ENCODE results near the gene VAMP8.
A peak's percentile ranks its signal among the peaks of the same experiment; 100 is the strongest.
"Not testable (repeated sequence)": the region's sequence is repeated elsewhere in the genome, so short reads cannot be mapped to it uniquely, and the experiment has no call there.

Gene VAMP8

GRCh38 chr2:85602476-85603234 lies 25.3 kb downstream of the VAMP8 start, which contains the start of gene TMEM150A:
Gene TMEM150A (minus strand): TSS chr2:85602698. CDS start chr2:85601948, 750 bp downstream.
- Histone ChIP-seq H3K4me3 (ENCODE audit: low read depth in 1 of 2, low read length in 2 of 2) (peak within 1 kb of the TSS; percentile 79 to 93), H3K27ac (ENCODE audit: low read depth, low read length) (peak within 1 kb of the TSS; percentile 88), H3K27me3 (ENCODE audit: control insufficient read depth in 1 of 2, insufficient read depth in 2 of 2, low read length in 2 of 2) (no peaks in the 10 kb centered on the region), H3K9me3 (ENCODE audit: low read length) (no peaks in the 10 kb centered on the region), H3K36me3 (ENCODE audit: insufficient read depth, low read length) (peaks cover 42% of the 10 kb centered on the region), H3K9ac (ENCODE audit: low read length) (peak within 1 kb of the TSS; percentile 81), H3K4me1 (ENCODE audit: insufficient read depth, low read length) (peaks cover 42% of the 10 kb centered on the region)

- not testable (repeated sequence) for H3K27ac ChIP-seq (ENCODE audit: low read depth, low read length); H3K27me3 ChIP-seq (ENCODE audit: control insufficient read depth in 1 of 2, insufficient read depth in 2 of 2, low read length in 2 of 2); H3K9ac ChIP-seq (ENCODE audit: low read length); H3K9me3 ChIP-seq (ENCODE audit: low read length); H3K4me3 ChIP-seq (ENCODE audit: low read depth in 1 of 2, low read length in 2 of 2)
- Histone ChIP-seq H3K36me3 (ENCODE audit: insufficient read depth, low read length) (peaks cover 42% of the 10 kb centered on the region), H3K4me1 (ENCODE audit: insufficient read depth, low read length) (peaks cover 46% of the 10 kb centered on the region)
These were observed 26.7 kb downstream of the VAMP8 start for GRCh38 chr2:85604133-85604444.

- Histone ChIP-seq H3K27ac (ENCODE audit: low read depth, low read length) (no peak overlapping the region), H3K4me3 (ENCODE audit: low read depth in 1 of 2, low read length in 2 of 2) (no peak overlapping the region), H3K9ac (ENCODE audit: low read length) (no peak overlapping the region), H3K27me3 (ENCODE audit: control insufficient read depth in 1 of 2, insufficient read depth in 2 of 2, low read length in 2 of 2) (no peaks in the 10 kb centered on the region), H3K9me3 (ENCODE audit: low read length) (no peaks in the 10 kb centered on the region), H3K36me3 (ENCODE audit: insufficient read depth, low read length) (peaks cover 45% of the 10 kb centered on the region), H3K4me1 (ENCODE audit: insufficient read depth, low read length) (peaks cover 49% of the 10 kb centered on the region)
These were observed 27.4 kb downstream of the VAMP8 start for GRCh38 chr2:85604568-85605339.

- Histone ChIP-seq H3K27ac (ENCODE audit: low read depth, low read length) (no peak overlapping the region), H3K9me3 (ENCODE audit: low read length) (no peaks in the 10 kb centered on the region), H3K4me1 (ENCODE audit: insufficient read depth, low read length) (peaks cover 55% of the 10 kb centered on the region), H3K27me3 (ENCODE audit: control insufficient read depth in 1 of 2, insufficient read depth in 2 of 2, low read length in 2 of 2) (no peaks in the 10 kb centered on the region), H3K4me3 (ENCODE audit: low read depth in 1 of 2, low read length in 2 of 2) (no peak overlapping the region), H3K36me3 (ENCODE audit: insufficient read depth, low read length) (peaks cover 37% of the 10 kb centered on the region), H3K9ac (ENCODE audit: low read length) (no peak overlapping the region)
These were observed 28.2 kb downstream of the VAMP8 start for GRCh38 chr2:85605406-85606115.

GRCh38 chr2:85606116-85606455 lies 28.7 kb downstream of the VAMP8 start:
- Histone ChIP-seq H3K27ac (ENCODE audit: low read depth, low read length) (no peak overlapping the region), H3K9ac (ENCODE audit: low read length) (no peak overlapping the region), H3K9me3 (ENCODE audit: low read length) (no peaks in the 10 kb centered on the region), H3K36me3 (ENCODE audit: insufficient read depth, low read length) (peaks cover 34% of the 10 kb centered on the region), H3K4me1 (ENCODE audit: insufficient read depth, low read length) (peaks cover 53% of the 10 kb centered on the region), H3K27me3 (ENCODE audit: control insufficient read depth in 1 of 2, insufficient read depth in 2 of 2, low read length in 2 of 2) (no peaks in the 10 kb centered on the region), H3K4me3 (ENCODE audit: low read depth in 1 of 2, low read length in 2 of 2) (no peak overlapping the region)

GRCh38 chr2:85607268-85608215 lies 30.2 kb downstream of the VAMP8 start:
- Histone ChIP-seq H3K4me3 (ENCODE audit: low read depth in 1 of 2, low read length in 2 of 2) (no peak overlapping the region), H3K27ac (ENCODE audit: low read depth, low read length) (no peak overlapping the region), H3K4me1 (ENCODE audit: insufficient read depth, low read length) (peaks cover 43% of the 10 kb centered on the region), H3K9ac (ENCODE audit: low read length) (no peak overlapping the region), H3K36me3 (ENCODE audit: insufficient read depth, low read length) (peaks cover 34% of the 10 kb centered on the region), H3K9me3 (ENCODE audit: low read length) (no peaks in the 10 kb centered on the region), H3K27me3 (ENCODE audit: control insufficient read depth in 1 of 2, insufficient read depth in 2 of 2, low read length in 2 of 2) (no peaks in the 10 kb centered on the region)

GRCh38 chr2:85611217-85611704 lies 33.9 kb downstream of the VAMP8 start:
- Histone ChIP-seq H3K27ac (ENCODE audit: low read depth, low read length) (peak overlapping the region; percentile 87), H3K4me3 (ENCODE audit: low read depth in 1 of 2, low read length in 2 of 2) (peak overlapping the region; percentile 66 to 94), H3K9me3 (ENCODE audit: low read length) (no peaks in the 10 kb centered on the region), H3K27me3 (ENCODE audit: control insufficient read depth in 1 of 2, insufficient read depth in 2 of 2, low read length in 2 of 2) (no peaks in the 10 kb centered on the region), H3K36me3 (ENCODE audit: insufficient read depth, low read length) (peaks cover 25% of the 10 kb centered on the region), H3K4me1 (ENCODE audit: insufficient read depth, low read length) (peaks cover 18% of the 10 kb centered on the region), H3K9ac (ENCODE audit: low read length) (peak overlapping the region; percentile 83)

GRCh38 chr2:85611705-85612587 lies 34.6 kb downstream of the VAMP8 start, which contains the start of gene C2orf68:
Gene C2orf68 (minus strand): TSS chr2:85612066. CDS start chr2:85611984, 82 bp downstream.
- H3K4me3 ChIP-seq (ENCODE audit: low read depth in 1 of 2, low read length in 2 of 2) = peak within 1 kb of the TSS; percentile 66 to 94
- peak within 1 kb of the TSS; percentile 87 for H3K27ac ChIP-seq (ENCODE audit: low read depth, low read length)
- no peaks in the 10 kb centered on the region for H3K9me3 ChIP-seq (ENCODE audit: low read length)
- H3K27me3 ChIP-seq (ENCODE audit: control insufficient read depth in 1 of 2, insufficient read depth in 2 of 2, low read length in 2 of 2) = no peaks in the 10 kb centered on the region
- H3K4me1 ChIP-seq (ENCODE audit: insufficient read depth, low read length) = peaks cover 19% of the 10 kb centered on the region
- peak within 1 kb of the TSS; percentile 83 for H3K9ac ChIP-seq (ENCODE audit: low read length)
- peaks cover 25% of the 10 kb centered on the region for H3K36me3 ChIP-seq (ENCODE audit: insufficient read depth, low read length)

GRCh38 chr2:85613717-85614515 lies 36.5 kb downstream of the VAMP8 start:
- Histone ChIP-seq H3K4me3 (ENCODE audit: low read depth in 1 of 2, low read length in 2 of 2) (no peak overlapping the region), H3K4me1 (ENCODE audit: insufficient read depth, low read length) (peaks cover 19% of the 10 kb centered on the region), H3K27ac (ENCODE audit: low read depth, low read length) (no peak overlapping the region), H3K9me3 (ENCODE audit: low read length) (no peaks in the 10 kb centered on the region), H3K9ac (ENCODE audit: low read length) (no peak overlapping the region), H3K36me3 (ENCODE audit: insufficient read depth, low read length) (peaks cover 9% of the 10 kb centered on the region), H3K27me3 (ENCODE audit: control insufficient read depth in 1 of 2, insufficient read depth in 2 of 2, low read length in 2 of 2) (no peaks in the 10 kb centered on the region)
